Epithelial cell of esophagus (primary cell): Measurements from ENCODE around the gene KIF16B.

Experiments used
- DNase-seq: peaks from one replicate; pipeline ENCODE4 v3.0.0; 2010; ENCODE audit warnings: low read depth
- H3K4me3 ChIP-seq: 2 replicates; pipeline ENCODE4 v1.5.1; 2011; ENCODE audit warnings: mild to moderate bottlenecking, low read length, control low read depth
- TF ChIP-seq, protein P1 (sequence below): IDR thresholded peaks from 2 replicates; pipeline ENCODE4 v1.5.1; 2011; ENCODE audit warnings: low read depth, mild to moderate bottlenecking, low read length, control low read depth, inconsistent platforms; ENCODE audit not compliant: insufficient read depth; ENCODE audit errors: missing control alignments

KIF16B gene

GRCh38 chr20:16617056-16617455, 43.8 kb upstream of the KIF16B start:
- TF ChIP-seq, protein P1, sequence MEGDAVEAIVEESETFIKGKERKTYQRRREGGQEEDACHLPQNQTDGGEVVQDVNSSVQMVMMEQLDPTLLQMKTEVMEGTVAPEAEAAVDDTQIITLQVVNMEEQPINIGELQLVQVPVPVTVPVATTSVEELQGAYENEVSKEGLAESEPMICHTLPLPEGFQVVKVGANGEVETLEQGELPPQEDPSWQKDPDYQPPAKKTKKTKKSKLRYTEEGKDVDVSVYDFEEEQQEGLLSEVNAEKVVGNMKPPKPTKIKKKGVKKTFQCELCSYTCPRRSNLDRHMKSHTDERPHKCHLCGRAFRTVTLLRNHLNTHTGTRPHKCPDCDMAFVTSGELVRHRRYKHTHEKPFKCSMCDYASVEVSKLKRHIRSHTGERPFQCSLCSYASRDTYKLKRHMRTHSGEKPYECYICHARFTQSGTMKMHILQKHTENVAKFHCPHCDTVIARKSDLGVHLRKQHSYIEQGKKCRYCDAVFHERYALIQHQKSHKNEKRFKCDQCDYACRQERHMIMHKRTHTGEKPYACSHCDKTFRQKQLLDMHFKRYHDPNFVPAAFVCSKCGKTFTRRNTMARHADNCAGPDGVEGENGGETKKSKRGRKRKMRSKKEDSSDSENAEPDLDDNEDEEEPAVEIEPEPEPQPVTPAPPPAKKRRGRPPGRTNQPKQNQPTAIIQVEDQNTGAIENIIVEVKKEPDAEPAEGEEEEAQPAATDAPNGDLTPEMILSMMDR: no peak
- no peak for DNase-seq

DNA sequence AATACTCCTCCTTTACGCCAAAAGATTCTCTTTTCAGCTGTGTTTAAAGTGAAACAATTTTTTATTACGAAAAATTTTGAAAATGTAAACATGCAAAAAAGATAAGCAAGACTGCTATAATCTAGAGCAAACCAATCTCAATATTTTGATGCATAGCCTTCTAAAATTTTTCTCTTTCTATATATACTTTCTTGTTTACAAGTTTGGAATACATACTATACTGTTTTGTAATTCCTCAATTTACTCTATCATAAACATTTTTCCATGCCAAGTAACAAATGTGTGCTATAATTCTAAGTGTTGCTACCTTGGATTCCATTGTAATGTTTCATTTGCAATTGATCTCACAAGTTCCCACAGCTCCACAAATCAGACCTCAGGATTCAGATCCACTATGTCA, 43.1 kb upstream of the KIF16B start:
- TF ChIP-seq, protein P1: no peak
- DNase-seq: no peak
- H3K4me3 ChIP-seq: no peak overlapping the region

More at GRCh38 chr20:16617056-16617455, 43.8 kb upstream of the KIF16B start:
- H3K4me3 ChIP-seq: no peak overlapping the region

DNA sequence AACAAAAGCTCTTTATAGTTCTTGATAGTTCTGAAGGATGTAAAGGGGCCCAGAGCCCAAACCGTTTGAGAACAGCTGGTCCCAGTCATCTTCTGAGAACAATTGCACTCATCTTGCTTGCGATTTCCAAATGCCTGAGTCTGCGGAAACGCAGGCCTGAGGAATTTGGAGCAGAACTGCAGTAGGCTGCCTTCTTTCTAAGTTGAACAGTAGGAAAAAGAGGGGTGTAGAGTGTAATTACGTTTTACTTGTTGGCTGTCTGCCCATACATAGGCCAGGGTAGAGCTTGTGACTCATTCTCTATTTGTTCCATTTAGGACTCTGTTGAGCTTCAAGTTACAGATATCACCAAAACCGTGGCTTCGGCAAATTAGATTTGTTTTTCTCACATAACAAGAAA, 42.0 kb upstream of the KIF16B start:
- TF ChIP-seq, protein P1: no peak
- H3K4me3 ChIP-seq: no peak overlapping the region
- peak; percentile 68 for DNase-seq

DNA sequence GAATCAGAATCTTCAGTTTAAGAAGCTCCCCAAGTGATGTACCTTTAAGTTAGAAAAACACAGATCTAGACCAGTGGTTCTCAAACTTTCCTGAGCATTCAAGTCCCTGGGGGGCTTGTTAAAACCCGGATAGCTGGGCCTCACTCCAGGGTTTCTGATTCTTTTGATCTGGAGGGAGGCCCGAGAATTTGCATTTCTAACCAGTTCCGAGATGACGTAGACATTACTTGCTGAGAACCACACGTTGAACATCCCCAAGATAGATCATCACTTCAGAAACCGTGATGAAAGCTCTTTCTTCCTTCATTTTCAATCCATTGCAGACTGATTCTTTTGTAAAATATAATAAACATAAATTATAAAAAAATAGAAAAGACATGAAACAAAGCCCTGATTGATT, 40.7 kb upstream of the KIF16B start:
- H3K4me3 ChIP-seq: no peak overlapping the region
- TF ChIP-seq, protein P1: no peak
- no peak for DNase-seq

- TF ChIP-seq, protein P1: no peak
- no peak for DNase-seq
- H3K4me3 ChIP-seq: no peak overlapping the region
These were observed 39.5 kb upstream of the KIF16B start for GRCh38 chr20:16612706-16613105.

- no peak overlapping the region for H3K4me3 ChIP-seq
- no peak for DNase-seq
- TF ChIP-seq, protein P1: no peak
These were observed 38.6 kb upstream of the KIF16B start for GRCh38 chr20:16611817-16612216.

- DNase-seq: no peak
- TF ChIP-seq, protein P1: no peak
- H3K4me3 ChIP-seq: no peak overlapping the region
These were observed 35.8 kb upstream of the KIF16B start for GRCh38 chr20:16609066-16609465.
